HG02852 (cell line): ENCODE measurements around the gene BHLHE41.

ENCODE experiments used
- ATAC-seq: cut with Tn5 transposase; IDR thresholded peaks from one replicate; pipeline ENCODE4 v1.9.1; 2021; ENCODE audit warnings: mild to moderate bottlenecking, moderate library complexity; ENCODE audit not compliant: unreplicated experiment

Gene BHLHE41

DNA sequence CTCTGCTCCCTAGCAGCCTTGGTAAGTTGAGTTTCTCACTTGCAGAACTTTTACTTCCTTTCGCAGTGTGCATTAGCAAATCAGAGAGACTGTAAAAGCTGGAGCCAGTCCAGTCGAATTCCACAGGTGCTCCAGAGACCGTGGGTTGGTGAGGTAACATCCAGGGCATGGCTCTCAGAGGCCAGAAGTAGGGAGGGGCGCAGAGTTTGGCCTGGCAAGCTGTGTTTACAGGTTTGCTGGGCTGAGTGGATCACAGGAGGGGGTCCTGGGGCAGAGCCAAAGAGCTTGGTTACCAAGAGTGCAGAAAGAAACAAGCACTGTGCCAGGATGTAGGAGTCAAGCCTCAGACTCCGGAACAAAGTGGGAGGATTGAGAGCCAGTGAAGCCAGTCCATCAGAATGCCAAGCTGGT is 10.2 kb upstream of the BHLHE41 start:
- no peak for ATAC-seq

- no peak for ATAC-seq
Observed at GRCh38 chr12:26134540-26134939, 9.7 kb upstream of the BHLHE41 start.

DNA sequence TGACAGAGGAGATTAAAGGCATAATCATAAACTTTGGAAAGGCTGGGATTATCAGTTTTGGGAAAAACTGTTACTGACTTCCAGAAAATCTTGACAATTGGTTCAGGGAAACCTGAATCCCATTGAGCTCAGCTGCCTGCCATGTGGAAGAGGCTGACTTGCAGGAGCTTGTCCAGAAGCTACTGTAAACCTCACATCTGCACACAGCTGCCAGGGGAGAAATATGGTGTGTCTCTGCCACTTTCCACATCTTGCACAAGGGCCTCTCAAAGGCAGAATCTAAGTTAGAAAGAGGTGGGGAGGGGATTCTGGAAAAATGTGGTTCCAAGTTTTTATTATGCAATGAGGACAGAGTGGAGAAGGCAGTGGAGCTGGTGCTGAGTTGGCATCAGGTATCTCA is 8.7 kb upstream of the BHLHE41 start:
- ATAC-seq, result no peak

DNA sequence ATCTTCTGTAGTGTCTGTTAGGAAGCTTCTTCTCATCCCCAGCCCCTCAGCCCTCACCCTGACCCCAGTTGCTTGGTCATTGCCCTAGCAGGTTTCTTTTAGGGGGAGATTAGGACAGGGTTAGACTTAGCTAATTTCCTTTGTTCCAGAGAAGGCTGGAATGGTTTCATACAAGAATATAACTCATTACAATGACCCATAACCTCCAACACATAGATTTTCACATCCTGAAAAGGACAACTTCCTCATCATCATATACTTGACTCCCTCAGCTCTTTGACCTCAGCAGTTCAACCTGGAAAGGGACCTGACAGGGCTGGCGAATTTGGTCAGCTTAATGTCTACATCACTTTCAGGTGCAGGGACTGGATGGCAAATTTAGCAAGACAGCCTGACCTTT is 8.0 kb upstream of the BHLHE41 start:
- ATAC-seq, result no peak

- ATAC-seq, result no peak
Observed at GRCh38 chr12:26131936-26132335, 7.1 kb upstream of the BHLHE41 start.

GRCh38 chr12:26130728-26131127 is 5.9 kb upstream of the BHLHE41 start:
- ATAC-seq, result no peak

DNA sequence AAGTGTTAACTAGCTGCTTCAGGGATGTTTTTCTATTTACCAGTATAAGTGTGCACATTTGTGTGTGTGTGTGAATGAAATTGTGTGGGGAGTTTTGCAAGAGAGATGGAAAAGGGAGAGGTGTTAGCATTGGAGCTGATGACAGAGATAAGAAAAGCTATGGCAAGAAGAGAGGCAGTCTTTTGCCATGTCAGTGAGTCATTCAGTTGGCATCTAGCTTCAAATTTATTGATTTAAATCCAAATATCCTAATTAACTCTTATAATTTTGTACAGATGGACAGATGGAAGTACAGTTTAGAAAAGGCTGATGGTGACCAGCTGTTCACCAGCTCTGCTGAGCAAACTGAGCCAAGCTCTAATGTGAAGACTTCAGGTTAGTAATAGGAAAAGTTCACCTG is 3.3 kb upstream of the BHLHE41 start:
- ATAC-seq, result no peak

DNA sequence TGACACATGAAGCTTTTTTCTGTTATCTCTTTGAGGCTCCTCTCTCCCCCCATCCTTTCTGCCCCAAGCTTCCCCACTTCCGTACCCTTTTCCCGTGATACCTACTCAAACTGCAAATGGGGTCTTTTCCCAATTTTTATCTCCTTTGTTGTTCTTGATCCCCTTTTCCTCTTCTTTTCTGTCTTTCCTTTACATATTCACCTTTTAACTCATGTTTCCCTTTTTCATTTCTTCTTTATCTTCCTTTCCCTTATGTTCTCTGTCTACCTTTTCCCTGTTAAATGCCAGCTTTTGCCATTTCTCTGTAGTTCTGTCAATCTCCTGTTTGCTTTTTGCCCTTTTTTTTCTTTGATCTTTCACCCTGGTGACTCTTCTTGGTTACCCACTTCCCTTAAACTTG is 2.6 kb upstream of the BHLHE41 start:
- no peak for ATAC-seq

DNA sequence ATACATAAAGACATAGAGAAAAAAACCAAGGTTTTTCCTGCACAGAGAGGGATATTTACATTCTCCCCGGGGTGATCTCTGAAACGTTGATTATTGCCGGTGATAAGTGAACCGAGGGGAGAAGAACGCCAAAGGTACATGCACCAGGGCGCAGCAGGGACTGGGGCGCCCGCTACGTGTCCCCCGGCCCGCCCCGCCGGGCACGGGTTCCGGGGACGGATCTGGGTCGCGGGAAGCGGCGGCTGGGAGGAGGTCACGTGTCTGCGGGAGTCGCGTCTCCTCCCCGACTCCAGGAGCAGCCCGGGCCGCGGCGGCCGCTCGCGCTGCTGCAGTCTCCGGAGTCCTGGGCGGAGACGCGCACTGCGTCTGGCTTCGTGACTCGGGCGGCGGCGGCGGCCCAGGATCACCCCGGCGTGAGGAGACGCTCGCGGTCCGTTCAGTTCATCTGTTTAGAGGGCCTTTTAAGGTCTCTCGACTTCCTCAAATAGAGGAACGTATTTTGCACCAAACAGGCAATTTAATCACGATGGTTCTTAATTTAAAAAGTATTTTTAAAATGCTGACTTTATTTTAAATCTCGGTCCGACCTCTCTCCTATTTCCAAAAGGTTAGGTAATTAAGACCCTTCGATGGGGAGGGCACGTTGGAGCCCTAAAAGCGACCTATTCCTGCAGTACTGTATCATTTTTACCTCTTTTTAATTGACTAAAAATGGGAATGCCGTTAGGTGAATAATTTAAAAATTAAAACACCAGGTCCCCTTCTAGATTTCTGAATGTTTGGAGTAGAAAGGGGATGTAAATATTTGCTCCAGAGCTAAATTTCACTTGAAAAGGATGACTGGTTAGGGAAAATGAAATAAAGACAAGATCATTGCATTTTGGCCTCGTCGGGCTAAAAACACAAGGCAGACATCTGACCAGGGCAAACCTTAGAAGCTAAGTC is 1.8 kb upstream of the BHLHE41 start:
- peak; percentile 43 for ATAC-seq

DNA sequence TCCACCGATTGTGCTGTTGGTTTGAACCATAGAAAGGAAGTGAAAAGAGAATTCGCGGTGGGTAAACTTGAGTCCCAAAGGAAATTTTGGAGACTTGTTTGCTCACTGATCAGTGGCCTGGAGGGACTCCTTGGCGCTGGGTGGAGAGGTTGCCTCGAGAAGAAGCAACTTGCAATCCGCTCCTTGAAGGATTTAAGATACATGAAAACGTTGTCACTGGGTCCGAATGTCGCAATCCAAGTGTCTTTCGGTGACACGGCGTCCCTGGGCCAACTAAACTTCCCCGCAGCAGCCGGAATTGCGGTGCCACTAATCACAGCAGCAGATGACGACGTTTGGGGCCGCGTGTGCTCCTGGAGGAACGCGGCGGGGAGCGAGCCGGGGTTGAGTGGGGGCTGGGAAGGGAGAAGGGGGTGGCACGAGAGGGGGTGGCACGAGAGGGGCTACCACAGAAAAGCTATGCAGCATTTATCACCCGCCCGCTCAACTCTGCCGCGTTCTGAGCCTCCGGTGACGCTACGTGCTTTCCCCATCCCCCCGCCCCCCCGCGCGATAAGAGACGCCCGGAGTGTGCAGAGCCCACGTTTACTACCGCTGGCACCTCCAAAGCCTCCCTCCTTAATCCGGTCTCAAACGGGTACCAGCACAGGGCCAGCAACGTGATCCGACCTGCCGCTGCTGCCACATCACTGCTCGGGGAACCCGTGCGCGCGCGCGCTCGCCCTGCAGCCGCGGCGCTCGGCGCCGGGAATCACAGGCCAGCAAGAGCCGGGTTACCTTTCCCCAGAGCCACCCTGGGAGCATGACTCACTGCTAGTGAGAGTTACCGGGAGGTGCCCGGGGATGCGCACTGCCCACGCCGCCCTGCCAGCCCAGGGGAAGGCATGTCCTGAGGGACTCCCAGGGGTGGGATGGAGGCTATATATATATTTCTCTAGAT is 833 bp upstream of the BHLHE41 start:
- ATAC-seq, result peak; percentile 29

DNA sequence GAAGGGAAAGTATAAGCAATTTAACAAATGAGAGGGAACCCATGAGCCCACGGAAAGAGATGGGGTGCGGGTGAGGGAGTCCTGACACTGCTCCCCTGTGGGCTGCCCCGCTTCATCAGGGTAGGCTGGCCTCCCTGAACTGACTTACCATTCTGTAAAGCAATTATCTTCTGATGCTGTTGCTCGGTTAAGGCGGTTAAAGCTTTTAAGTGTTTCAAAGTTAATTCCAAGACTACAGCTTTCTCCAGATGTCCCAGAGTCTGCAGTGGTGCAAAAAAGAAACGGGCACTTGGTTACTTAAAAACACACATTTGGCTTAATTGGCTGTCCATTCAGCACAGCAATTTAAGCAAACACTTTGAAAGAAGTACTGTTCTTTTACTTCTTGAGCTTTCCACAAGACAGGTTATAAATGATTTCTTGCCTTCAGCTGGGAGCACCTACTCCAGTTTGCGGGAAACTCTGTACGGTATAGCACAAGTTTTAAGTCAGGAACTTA is 1.3 kb downstream of the BHLHE41 start:
- ATAC-seq, result no peak

GRCh38 chr12:26122681-26123481 is 2.0 kb downstream of the BHLHE41 start:
- ATAC-seq, result peak; percentile 13

DNA sequence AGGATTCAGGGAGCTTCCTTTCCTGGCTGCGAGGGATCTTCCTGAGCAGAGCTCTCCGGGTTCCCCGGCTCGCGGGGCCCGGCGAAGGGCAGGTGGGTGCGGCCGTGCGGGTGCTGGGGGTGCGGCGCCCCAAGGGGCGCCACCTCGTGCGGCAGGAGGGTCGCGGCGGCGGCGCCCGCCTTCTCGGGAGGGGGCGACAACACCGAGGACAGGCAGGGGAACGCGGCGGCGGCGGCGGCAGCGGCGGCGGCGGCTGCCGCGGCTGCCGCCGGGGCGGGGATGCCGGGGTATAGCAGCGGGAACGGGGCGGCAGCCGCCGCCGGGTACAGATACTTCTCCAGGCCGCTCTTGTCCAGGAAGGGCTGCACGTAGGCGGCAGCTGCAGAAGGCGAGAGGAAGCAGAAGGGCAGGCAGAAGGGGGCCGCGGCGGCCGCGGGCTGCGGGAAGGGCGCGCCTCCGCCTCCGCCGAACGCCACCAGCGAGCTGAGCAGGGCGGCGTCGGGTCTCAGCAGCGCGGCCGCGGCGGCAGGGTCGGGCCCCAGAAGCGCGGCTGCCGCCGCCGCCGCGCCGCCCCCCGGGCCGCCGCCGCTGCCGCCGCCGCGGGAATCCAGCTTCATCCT is 2.7 kb downstream of the BHLHE41 start:
- ATAC-seq, result peak; percentile 20

GRCh38 chr12:26121323-26122060 is 3.3 kb downstream of the BHLHE41 start:
- ATAC-seq, result no peak

DNA sequence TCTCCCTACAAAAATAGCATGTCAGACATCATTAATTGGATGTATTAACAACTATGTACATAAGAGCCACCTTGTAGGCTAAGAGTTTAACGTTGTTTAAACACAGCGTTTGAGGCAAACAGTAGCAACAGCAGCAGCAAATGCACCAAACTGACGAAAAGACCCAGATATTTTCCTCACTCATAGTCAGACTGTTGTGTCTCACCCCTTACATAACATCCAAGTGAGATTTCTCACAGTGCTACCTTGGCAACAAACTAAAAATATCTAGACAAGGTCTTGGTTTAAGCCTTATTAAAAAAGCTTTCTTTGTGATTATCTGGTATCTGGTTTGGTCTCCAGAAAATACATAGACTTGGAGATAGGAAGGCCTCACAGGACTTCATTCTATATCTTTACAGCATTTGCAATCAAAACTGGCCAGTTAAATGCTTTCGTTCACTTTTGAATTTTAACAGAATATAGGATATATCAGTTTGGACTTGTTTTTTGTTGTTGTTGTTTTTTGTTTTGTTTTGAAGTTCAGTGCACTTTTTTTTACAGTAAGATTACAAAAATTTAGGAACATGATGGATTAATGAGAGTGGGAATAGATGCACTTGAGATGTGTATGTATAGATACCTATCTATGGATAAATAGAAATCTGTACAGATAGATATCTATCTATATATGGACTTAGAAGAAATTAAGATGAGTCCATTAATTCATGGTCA is 4.1 kb downstream of the BHLHE41 start:
- no peak for ATAC-seq

- no peak for ATAC-seq
Observed at GRCh38 chr12:26119391-26119989, 5.3 kb downstream of the BHLHE41 start.

GRCh38 chr12:26118308-26118707 is 6.5 kb downstream of the BHLHE41 start:
- no peak for ATAC-seq
